HG03066 (cell line): ENCODE measurements around the gene C1QTNF8.

Experiments used
- ATAC-seq: cut with Tn5 transposase; IDR thresholded peaks from one replicate; pipeline ENCODE4 v1.9.1; 2021; ENCODE audit warnings: low read depth; ENCODE audit not compliant: unreplicated experiment

C1QTNF8 gene

DNA sequence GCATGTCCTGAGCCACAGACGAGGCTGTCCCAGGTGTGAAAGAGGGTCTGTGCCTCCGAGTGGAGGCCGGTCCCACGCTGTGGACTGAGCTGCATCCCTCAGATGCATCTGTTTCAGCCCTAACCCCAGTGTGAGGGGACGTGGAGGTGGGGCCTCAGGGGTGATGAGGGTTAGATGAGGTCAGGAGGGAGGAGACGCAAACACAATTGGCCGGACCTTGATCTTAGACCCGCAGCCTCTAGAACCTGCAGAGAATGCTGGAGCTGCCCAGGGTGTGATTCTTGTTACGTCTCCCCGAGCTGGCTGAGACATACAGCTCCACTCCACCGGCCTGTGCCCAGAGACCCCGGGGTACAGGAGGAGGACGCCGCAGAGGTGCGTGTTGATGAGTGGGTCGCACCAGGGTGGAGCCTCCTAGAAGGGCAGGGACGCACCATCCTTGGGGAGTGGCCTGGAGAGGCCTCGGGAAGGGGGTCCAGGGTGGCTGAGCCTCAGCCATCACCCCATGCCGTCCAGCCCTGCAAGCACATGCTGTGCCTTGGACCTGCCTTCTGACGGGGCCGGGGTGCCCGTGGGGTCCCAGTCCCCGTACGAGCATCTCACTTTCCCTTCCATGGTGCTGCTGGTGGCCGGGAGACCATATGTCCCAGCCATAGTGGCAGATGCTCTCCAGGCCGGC, 16.6 kb upstream of the C1QTNF8 start:
- no peak for ATAC-seq

DNA sequence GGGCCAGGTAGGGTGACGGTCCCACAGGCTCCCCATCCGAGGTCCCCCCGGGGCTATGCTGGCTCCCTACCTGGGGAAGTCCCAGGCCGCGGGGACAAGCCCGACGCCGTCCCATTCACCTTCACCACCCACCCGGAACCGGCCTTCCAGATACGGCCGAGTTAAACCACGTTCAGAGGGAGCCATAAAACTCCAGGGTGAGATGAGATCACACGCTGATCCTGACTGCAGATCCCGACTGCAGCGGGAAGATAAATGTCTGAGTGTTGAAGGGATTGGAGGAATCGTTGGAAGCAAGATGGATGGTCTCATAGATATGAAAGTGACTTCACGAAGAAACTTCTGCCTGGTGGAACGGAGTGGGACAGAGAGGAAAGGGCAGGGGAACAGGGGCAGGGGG, 13.6 kb upstream of the C1QTNF8 start:
- no peak for ATAC-seq

DNA sequence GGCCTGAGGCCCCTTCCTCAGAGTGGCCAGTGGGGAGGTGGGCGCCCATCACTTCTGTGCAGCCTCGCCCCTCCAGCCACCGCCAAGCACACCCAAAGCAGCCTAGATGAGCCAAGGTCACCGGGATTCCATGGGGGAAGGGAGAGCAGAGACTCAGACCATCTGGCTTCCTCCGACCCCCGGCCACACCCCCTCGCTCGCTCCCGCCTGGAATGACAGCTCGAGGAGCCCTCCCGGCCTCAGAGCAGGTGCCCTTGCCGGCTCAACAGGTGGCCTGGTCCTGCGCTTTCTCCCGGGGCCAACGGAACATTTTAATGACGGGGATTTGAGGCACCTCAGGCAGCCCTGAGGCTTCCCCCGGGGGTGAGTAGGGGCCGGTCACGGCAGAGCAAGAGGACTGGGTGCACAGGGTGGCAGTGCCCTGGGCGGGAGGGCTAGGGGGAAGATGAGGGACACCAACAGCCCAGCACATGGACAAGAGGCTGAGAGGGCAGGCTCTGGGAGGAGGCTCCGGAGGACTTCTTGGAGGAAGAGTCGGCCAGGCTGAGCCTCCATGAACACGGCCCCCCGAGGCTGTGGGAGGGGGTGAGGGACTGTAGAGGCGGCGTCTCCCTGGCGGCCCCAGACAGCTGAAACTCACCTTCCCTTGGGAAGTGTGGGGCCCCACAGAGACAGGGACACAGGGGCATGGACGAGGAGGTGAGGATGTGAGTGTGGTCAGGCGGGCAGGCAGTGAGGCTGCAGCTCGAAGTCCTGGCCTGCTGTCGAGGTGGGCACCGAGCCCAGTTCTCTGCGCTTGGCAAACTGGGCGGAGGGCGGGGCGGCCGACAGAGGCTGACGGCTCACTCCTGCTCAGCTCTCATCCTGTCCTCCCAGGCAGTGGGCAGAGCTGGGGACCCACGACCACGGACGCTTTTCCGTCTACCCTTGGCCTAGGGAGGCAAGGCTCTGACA, 12.5 kb upstream of the C1QTNF8 start:
- ATAC-seq, result no peak

DNA sequence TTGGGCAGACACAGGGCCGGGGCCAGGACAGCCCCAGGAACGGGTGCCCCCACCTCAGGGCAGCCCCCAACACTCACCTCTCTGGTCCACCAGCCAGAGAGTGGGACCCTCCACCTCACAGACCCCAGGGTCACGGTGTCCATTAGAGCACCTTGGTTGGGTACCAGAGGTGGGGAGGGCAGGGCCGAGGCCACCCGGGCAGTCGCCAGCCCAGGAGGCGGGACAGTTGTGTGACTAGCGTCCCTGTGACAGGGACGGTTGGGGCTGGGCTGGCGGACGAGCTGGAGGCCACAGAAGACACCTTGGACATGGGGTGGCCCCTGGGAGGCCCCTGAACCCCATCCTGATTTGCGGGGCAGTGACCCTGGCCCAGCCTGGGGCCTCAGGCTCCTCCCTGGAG, 11.7 kb upstream of the C1QTNF8 start:
- no peak for ATAC-seq

DNA sequence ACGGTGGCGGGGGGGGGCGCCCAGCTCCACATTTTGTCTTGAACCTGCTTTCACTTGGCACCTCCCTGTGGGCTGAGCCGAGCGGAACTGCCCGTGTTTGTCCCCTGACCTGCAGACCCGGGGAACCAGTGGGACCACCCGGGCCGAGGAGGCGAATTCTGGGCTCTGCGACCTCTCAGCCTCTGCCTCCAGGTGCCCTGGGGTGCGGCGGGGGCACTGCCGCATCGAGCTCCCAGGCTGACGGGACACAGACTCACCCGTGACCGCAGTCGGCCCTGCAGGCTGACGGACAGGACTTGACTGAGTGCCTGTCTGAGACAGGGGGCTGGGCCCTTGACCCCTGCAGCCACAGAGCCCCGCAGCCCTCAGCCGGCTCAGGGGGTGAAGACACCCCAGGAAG, 11.1 kb upstream of the C1QTNF8 start:
- no peak for ATAC-seq

DNA sequence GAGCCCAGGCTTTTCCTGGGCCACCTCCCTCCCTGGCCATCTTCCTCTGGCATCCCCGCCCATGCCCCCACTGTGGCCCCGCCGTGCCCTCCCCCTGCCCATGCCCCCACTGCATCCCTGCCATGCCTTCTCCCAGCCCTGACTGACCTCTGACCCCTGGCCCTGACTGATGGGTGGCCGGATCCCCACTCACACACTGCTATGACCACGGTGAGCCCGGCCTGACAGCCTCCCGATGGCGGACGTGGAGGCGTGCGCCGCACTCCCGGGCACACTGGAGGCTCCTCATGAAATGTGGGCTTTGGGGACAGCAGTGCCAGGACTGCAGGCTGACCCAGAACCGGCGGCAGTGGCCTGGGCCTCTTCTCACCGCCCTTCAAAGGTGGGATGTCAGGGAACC, 10.6 kb upstream of the C1QTNF8 start:
- no peak for ATAC-seq

DNA sequence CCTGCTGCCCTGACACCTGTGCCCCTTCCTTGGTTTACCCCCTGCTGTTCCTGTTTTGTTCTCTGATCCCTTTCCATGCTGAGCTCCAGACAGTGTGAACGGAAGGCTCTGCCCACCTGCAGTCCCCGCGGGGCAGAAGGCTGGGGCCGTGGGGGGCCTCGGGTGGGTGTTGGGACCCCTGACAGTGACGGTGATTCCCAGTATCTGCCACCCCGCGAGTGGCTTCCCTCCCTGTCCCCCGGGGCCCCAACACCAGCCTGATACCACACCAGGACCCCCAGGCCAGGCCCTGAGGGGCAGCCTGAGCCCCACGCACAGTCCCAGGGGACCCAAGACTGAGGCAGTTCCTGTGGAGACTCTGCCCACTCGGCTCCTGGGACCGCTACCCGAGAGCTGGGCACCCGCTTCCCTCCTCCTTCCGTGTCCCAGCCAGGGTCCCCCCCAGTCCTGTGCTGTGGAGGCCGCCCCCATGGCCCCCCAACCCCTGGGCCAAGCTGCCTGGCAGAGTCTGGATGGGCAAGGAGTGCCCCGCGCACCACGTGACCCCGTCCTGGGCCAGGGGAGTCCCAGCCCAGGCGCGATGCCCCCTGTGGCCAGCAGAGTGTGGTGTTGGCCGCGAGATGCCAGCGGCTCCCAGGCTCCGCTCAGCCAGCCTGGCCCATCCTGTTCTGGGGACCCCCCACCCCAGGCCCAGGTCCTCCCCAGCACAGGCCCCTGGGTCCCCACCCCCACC, 10.0 kb upstream of the C1QTNF8 start:
- no peak for ATAC-seq

DNA sequence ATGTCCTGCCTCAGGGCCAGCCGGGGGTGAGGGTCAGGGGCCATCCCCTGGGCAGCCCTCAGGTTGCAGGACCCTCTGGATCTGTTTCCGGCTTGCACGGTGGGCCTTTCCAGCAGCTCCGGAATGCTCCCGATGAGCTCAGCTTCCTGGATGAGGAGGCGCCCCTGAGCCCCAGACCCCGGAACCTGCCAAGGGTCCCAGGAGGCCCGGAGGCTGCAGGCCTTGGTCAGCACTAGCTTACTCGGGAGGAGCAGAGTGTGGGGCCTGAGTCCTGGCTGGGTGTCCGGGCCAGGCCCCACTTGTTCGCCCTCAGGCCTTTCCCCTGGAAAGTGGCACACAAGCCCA, 7.6 kb upstream of the C1QTNF8 start:
- ATAC-seq, result no peak

DNA sequence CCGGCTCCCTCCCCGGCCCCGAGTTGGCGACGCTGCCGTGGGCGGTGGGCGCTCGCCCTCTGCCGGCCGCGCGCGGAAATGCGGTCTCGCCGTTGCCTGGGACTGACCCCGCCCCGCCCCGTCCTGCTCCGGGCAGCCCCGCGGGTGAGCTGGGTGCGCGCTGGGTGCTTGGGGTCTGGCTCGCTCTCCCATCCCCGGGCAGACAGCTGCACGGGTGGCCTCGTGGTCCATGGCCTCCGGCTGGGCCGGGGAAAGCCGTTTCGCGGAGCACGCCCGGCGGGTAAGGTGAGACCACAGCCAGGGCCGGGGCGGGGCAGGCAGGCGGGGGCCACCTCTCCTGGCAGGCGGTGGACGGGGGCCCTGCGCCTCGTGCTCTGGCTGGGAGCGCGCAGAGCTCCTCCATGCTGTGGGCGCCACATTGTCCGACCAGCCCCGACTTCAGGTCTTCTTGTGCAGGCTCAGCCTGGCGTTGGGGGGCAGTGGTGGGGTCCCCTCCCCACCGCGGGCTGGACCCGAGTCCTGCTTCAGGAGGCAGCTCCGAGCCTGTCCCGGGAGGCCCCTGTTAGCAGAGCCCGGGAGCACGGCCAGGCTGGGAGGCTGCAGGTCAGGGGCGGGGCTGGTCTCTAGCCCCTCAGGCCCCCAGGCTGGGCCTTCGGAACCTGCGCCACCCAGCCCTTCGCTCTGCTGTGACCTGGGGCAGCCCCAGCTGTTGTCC, 7.0 kb upstream of the C1QTNF8 start:
- no peak for ATAC-seq

DNA sequence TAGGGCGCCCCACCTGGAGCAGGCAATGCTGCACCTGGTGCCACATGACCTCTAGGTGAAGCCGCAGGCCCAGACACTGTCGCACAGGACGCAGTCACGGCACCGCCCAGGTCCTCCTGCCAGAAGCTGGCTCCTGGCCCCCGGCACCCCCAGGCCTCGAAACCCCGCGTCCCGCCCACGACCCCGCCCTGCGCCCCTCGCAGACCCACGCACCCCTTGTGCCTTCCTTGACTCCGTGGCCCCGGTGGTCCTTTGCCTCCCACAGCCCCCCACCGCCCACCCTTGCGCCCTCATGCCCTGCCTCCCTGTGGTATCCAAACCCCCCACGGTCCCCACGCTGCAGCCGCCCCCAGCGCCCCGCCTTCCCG, 6.3 kb upstream of the C1QTNF8 start:
- no peak for ATAC-seq

DNA sequence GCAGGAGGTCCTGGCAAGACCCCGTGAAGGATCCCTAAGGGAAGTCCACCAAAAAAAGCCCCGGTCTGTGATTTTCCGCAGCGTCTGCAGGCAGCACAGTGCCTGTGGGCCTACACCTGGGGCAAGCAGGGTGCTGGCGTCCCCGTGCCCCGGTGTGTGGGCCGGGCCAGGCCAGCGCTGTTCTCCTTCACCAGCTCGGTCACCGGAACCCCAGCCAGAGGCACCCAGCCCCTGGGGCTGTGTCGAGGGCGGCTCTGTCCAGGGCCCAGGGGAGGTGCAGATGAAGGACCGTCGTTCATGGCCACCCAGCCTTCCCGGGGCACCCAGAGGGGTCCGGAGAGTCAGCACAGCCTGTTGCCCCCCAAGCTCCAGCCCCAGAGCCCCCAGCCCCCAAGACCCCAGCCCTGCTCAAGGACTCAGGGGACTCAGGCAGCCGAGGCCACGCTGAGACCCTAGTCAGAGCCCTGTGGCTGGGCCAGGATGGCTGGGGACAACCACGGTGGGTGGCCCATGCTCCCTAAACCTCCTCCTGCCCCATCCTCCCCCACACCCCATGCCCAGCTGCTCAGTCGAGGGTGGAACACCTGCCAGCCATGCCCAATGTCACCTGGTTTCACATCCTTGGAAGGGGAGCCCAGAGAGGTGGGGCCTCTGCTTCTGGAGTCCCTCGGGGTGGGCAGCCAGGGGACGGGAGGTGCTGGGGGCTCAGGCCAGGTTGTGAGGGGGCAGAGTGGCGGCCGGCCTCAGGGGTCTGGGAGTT, 5.7 kb upstream of the C1QTNF8 start:
- ATAC-seq, result no peak

DNA sequence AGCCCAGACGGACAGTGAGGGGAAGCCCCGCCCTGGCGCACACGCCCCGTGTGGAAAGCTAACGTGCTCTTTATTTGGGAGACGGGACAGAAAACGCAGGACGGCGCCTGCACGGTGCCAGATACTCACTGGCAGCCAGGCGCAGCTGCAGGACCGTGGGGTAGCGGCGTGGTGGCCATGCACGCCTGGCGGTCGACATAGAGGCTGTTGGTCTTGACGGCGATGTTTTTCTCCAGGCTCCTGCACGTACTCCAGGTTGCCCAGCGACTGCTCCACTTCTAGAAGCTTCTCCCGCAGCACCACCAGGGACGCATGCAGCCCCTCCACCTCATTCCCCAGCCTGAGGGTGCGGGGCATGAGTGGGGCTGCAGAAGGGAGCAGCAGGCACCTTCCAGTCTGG, 5.1 kb upstream of the C1QTNF8 start:
- ATAC-seq, result no peak

DNA sequence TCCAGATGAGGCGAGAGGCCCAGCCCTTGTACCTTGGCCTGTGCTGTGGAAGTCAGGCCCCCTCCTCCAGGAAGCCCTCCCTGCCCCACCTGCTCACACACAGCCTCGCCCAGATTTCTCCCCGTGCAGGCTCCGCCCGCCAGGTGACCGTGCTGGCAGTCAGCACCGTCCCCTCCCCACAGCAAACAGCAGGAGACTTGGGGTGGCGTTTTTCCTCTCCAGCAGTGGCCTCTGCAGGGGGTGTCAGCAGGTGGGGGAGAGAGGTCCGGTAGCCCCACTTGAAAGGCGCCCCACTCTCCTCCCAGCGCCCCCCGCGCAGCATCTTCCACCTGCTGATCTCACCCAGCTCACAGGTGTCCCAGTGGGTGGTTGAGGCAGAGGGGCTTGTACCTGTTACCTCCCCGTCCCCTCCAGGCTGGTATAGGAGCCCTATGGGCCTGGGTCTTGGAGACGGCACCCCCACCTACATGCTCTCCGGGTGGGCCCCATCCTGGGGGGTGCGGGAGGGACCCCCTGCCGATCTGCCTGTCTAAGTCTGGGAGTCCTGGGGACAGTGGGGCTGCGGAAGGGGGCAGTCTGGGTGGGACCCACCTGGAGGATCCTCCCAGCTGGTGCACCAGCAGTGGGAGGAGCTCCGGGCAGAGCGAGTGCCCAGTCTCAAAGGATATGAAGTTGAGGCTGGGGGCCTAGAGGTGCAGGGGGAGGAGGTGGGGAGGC, 4.2 kb upstream of the C1QTNF8 start:
- ATAC-seq, result no peak

DNA sequence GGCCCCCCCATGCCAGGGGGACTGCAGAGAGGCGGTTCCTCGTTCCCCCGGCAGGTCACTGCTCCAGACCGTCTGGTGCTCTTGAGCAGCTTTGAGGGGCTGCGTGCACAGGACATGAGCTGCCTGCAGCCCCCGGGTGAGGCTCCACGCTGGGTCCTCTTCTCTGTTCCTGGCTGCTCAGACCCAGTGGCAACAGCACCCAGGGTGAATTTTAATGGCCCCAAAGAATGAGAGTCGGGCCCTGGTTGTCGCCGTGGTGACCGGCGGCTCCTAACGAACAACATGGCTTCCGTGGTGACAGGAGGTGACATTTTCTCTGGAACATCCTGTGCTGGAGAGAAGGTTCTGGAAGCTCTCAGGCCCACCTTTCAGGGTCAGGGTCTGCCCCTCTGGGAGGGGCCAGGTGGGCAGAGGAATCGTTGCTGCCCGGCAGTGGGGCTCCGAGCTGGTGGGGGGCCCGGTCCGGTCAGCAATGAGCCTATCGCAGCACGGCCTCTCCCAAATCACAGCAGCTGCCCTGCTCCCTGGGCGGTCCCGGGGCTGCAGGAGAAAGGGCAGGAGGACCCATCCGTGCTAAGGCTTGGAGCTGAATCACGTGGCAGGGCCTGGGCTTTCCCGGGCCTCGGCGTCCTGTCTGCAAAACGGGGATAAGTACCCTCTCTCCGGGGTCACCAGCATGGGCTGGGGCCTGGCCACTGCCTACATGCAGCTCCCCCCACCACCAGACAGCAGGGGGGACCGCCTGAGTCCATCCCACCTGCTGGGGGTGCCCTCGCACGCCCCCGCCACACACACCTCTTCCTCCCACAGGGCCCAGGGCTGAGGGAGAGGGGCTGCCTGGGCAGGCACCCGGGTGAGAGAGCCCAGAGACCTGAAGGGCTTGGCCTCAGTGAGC, 3.4 kb upstream of the C1QTNF8 start:
- no peak for ATAC-seq

DNA sequence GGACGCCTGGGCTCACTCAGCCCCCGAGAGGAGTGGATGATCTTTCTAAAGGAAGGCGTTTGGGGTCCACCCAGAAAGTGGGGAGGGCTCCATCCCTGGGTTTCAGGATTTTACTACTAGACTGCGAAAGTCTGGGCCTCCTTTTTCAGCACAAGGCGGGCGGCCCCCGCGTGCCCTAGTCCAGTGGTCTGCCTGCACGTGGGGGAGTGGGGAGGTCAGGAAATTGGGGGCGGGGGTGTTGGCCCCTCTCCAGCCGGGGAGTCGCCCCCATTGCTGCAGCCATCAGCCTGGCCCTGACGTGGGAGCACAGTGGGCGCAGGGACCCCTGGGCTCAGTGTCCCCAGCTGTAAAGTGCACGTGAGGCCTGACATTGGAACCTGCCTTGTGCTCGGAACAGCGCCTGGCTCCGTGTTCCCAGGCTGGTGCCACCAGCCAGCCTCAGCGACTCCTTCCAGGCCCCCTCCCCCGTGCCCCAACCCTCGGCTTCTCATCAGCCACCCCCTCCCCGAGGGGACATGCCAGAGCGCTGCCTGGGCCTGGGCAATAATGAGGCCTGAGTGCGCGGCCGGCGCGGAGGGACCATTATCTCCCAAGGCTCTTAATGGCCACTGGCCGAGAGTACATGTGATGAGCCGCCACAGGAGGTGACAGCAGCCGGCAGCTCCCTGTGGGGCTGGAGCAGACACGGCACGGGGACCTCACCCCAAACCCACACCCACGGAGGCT, 2.4 kb upstream of the C1QTNF8 start:
- no peak for ATAC-seq

DNA sequence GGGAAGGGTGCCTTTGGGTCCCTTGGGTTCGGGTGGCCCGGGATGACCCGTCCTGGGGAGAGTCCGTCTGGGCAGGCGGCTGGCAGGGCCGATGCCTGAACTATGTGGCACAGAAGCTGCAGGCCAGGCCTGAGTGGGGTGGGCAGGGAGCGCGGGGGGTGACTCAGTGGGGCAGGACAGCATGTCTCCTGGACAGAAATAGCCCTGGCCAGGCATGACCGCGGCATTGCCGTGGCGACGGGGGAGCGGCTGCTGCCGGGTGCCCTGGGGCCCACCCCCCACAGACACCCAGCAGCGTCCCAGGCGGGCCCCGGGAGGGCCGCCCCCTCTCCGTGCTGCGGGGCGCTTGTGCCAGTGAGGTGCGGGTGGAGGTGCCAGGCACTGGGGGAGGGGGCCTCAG, 1.8 kb upstream of the C1QTNF8 start:
- no peak for ATAC-seq

DNA sequence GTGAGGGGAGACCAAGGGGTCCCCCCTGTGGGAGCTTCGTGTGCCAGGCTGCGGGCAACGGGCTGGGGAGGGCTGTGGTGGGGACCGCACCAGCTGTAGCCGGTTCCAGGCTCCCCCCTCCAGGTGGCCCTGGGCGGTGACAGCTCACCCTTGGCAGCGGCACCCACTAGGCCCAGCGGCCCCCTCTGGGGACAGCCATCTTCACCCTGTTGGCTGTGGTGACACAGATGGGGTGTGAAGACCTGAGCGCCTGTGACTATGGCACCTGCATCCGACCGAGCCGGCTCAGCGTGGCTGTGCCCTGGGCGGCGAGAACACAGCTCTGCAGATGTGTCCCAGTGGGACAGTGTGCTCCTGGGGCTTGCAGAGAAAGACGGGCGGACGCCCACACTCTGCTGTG, 1.1 kb upstream of the C1QTNF8 start:
- ATAC-seq, result no peak
